A549 (cell line): Measurements from ENCODE around the gene FAM227A. TPM values are rescaled to one million over a fixed set of nuclear protein-coding genes. Genes with fewer than 3 reads are reported as not detected.

Experiments
- ATAC-seq, 2 experiments: fragments of 200-7000 bp in 1 of 2; fragments of >200 bp in 1 of 2; cut with Nextera tagmentation in 1 of 2; cut with Tn5 transposase in 1 of 2; 3 replicates each; pipeline versions ENCODE4 v1.8.0 to v1.9.1; 2018 to 2020; ENCODE audit warnings: mild to moderate bottlenecking in 1 of 2, moderate library complexity in 1 of 2
- CTCF ChIA-PET: fragments of 300-600 bp; sonication (Branson Sonifier 250); formaldehyde crosslinking; extraction: SDS; loops from one replicate; lab custom pipeline; 2021; ENCODE audit warnings: antibody characterized with exemption, inconsistent platforms; lab: Yijun Ruan, JAX
- POLR2A ChIA-PET: fragments of 350-600 bp; formaldehyde crosslinking; extraction: SDS; loops from one replicate; lab custom pipeline; 2021; ENCODE audit warnings: antibody characterized with exemption, inconsistent platforms; lab: Yijun Ruan, JAX
- DNase-seq, 2 experiments: peaks; one replicate each; pipeline versions ENCODE4 v3.0.0 to v3.0.0-alpha.2; 2011 to 2016; ENCODE audit warnings: low read depth in 1 of 2, low spot score in 1 of 2
- FAIRE-seq: peaks from 2 replicates; lab custom pipeline; 2011; peaks lifted over from hg19 to GRCh38; lab: Jason Lieb, UNC
- H3K27ac ChIP-seq, 2 experiments: fragments of >200 bp; sonication (Bioruptor Twin); formaldehyde crosslinking; 3 replicates each; pipeline ENCODE4 v1.5.1; 2016 to 2017
- H3K4me1 ChIP-seq: fragments of >200 bp; sonication (Bioruptor Twin); formaldehyde crosslinking; 3 replicates; pipeline ENCODE4 v1.6.1; 2016
- H3K4me2 ChIP-seq: fragments of >200 bp; sonication (Bioruptor Twin); formaldehyde crosslinking; 3 replicates; pipeline ENCODE4 v1.6.1; 2016
- H3K4me3 ChIP-seq: fragments of >200 bp; sonication (Bioruptor Twin); formaldehyde crosslinking; 3 replicates; pipeline ENCODE4 v1.5.1; 2016
- H3K9me3 ChIP-seq: fragments of >200 bp; sonication (Bioruptor Twin); formaldehyde crosslinking; 3 replicates; pipeline ENCODE4 v1.6.1; 2016
- ATOH8 ChIP-seq: fragments of 250-450 bp; sonication (Bioruptor Pico); IDR thresholded peaks from 2 replicates; pipeline ENCODE4 v1.5.0; 2020; ENCODE audit warnings: low read depth, mild to moderate bottlenecking, moderate library complexity
- BHLHE40 ChIP-seq: IDR thresholded peaks from 2 replicates; pipeline ENCODE4 v1.6.1; 2012; ENCODE audit warnings: low read depth, low read length, inconsistent platforms
- CHD2 ChIP-seq: fragments of 150-350 bp; IDR thresholded peaks from 2 replicates; pipeline ENCODE4 v1.6.1; 2014; ENCODE audit warnings: low read length; ENCODE audit not compliant: partially characterized antibody
- E2F6 ChIP-seq: IDR thresholded peaks from 2 replicates; pipeline ENCODE4 v1.6.1; 2012; ENCODE audit warnings: low read depth, borderline replicate concordance
- EP300 ChIP-seq, 2 experiments: fragments of >200 bp; sonication (Bioruptor Twin); formaldehyde crosslinking; IDR thresholded peaks; 2 replicates in 1 of 2; 3 replicates in 1 of 2; pipeline ENCODE4 v1.6.1; 2016 to 2017
- HOXA7 ChIP-seq: fragments of 250-450 bp; sonication (Bioruptor Pico); IDR thresholded peaks from 2 replicates; pipeline ENCODE4 v1.5.0; 2020; ENCODE audit warnings: mild to moderate bottlenecking, moderate library complexity
- JUN ChIP-seq, 2 experiments: fragments of >200 bp; sonication (Bioruptor Twin); formaldehyde crosslinking; IDR thresholded peaks; 2 replicates in 1 of 2; 3 replicates in 1 of 2; pipeline ENCODE4 v1.6.1; 2016 to 2017
- JUNB ChIP-seq: fragments of >200 bp; sonication (Bioruptor Twin); formaldehyde crosslinking; IDR thresholded peaks from 2 replicates; pipeline ENCODE4 v1.6.1; 2016
- MAZ ChIP-seq: fragments of 150-350 bp; IDR thresholded peaks from 2 replicates; pipeline ENCODE4 v1.6.1; 2014; ENCODE audit warnings: antibody characterized with exemption, low read depth, low read length, borderline replicate concordance
- NR3C1 ChIP-seq: fragments of >200 bp; sonication (Bioruptor Twin); formaldehyde crosslinking; IDR thresholded peaks from 3 replicates; pipeline ENCODE4 v1.6.1; 2017
- PBX3 ChIP-seq: IDR thresholded peaks from 2 replicates; pipeline ENCODE4 v1.6.1; 2012
- POLR2AphosphoS2 ChIP-seq: conservative IDR thresholded peaks from 2 replicates; pipeline ENCODE4 v1.6.1; 2012; ENCODE audit warnings: low read length, improper control_type of control experiment, inconsistent platforms
- RARB ChIP-seq: fragments of 250-450 bp; sonication (Bioruptor Pico); IDR thresholded peaks from 2 replicates; pipeline ENCODE4 v1.8.0; 2021; ENCODE audit warnings: mild to moderate bottlenecking, moderate library complexity
- RCOR1 ChIP-seq: fragments of 150-350 bp; IDR thresholded peaks from 2 replicates; pipeline ENCODE4 v1.6.1; 2014; ENCODE audit warnings: antibody characterized with exemption, low read length, low read depth
- TP53 ChIP-seq: fragments of 250-450 bp; sonication (Bioruptor Pico); IDR thresholded peaks from 2 replicates; pipeline ENCODE4 v1.5.0; 2021; ENCODE audit warnings: mild to moderate bottlenecking, moderate library complexity
- ZC3H11A ChIP-seq: fragments of 450-650 bp; IDR thresholded peaks from 2 replicates; pipeline ENCODE4 v1.6.1; 2014; ENCODE audit warnings: antibody characterized with exemption, mild to moderate bottlenecking
- ZFP36 ChIP-seq: fragments of 450-650 bp; IDR thresholded peaks from 2 replicates; pipeline ENCODE4 v1.6.1; 2014; ENCODE audit warnings: borderline replicate concordance; ENCODE audit not compliant: partially characterized antibody
- ZSCAN20 ChIP-seq: fragments of 250-450 bp; sonication (Bioruptor Pico); IDR thresholded peaks from 2 replicates; pipeline ENCODE4 v1.8.0; 2022; ENCODE audit warnings: mild to moderate bottlenecking, moderate library complexity
- WGBS: methylation state at CpG from one replicate; pipeline ENCODE4 v1.1.6; 2017; ENCODE audit errors: missing lambda C conversion rate; 5-methylcytosine and 5-hydroxymethylcytosine counted together
- polyA plus RNA-seq, 4 experiments: library from polyadenylated mRNA; depleted of rRNA in 3 of 4; stranded (reverse); fragments of >200 nt; fragmentation: RNase III in 1 of 4; extraction: RNeasy Plus Mini Kit Qiagen cat#74134 plus additional on column Dnase treatment in 1 of 4; gene quantifications; 2 replicates in 3 of 4; 3 replicates in 1 of 4; pipeline ENCODE4 v1.2.3, GENCODE V29; 2011 to 2017

The FAM227A gene
- polyA plus RNA-seq, 2 of the 4 experiments (the other 2 are of a cell fraction): 1.4 to 3.5 TPM

- DNase-seq: no peak
- POLR2A ChIA-PET: no interaction called here
- TF ChIP-seq ATOH8 (CRISPR knock-in tag): no peak
- no peak for TF ChIP-seq NR3C1
- TF ChIP-seq POLR2AphosphoS2: no peak
- no peak for TF ChIP-seq MAZ
- no peak for TF ChIP-seq PBX3
- TF ChIP-seq ZSCAN20 (CRISPR knock-in tag): no peak
- no peak for TF ChIP-seq RCOR1
- TF ChIP-seq ZC3H11A: no peak
- no peak for TF ChIP-seq E2F6
- TF ChIP-seq BHLHE40: no peak
- 0 out of 6 replicates have a peak, but pooled peaks of 1 of the 2 experiments have one; percentile 19 for ATAC-seq
- CTCF ChIA-PET: interaction anchor here (0.6 to 1.4 kb wide), 4 partner anchors 9 to 622 kb away, joined by 3 to 5 read pairs (median 3); no protein-coding TSS in a partner anchor
- no peak overlapping the region for H3K4me3 ChIP-seq
- H3K27ac ChIP-seq: no peak overlapping the region
- no peak overlapping the region for H3K4me2 ChIP-seq
- no peaks in the 10 kb centered on the region for H3K4me1 ChIP-seq
- H3K9me3 ChIP-seq: no peaks in the 10 kb centered on the region
- no peak for FAIRE-seq
- WGBS: 90% methylated on average over 5 of the region's 5 CpGs
These were observed 18.7 kb upstream of the FAM227A start for GRCh38 chr22:38674888-38675287.

- DNase-seq: peak in 1 of 2 experiments; percentile 3
- Histone ChIP-seq H3K27ac (peak overlapping the region; percentile 98), H3K4me1 (peaks cover 7% of the 10 kb centered on the region; the same call in 2 of the 3 replicates), H3K4me3 (peak overlapping the region; percentile 84), H3K9me3 (no peaks in the 10 kb centered on the region), H3K4me2 (peak overlapping the region; percentile 84)
- no peak for FAIRE-seq
- POLR2A ChIA-PET: no interaction called here
- ATAC-seq: peak in 1 of 2 experiments; percentile 4; a peak in 2 of 6 replicates
- WGBS: 22% methylated on average over 16 of the region's 16 CpGs
- CTCF ChIA-PET: interaction anchor here (0.6 kb wide), 1 partner anchor 8 kb away, joined by 3 read pairs; no protein-coding TSS in a partner anchor
- no peak for TF ChIP-seq ATOH8 (CRISPR knock-in tag)
- 0 out of 5 replicates have a peak, but pooled peaks of 1 of the 2 experiments have one; percentile 4 for TF ChIP-seq JUN (IDR thresholded peaks at IDR 0.05)
- no peak for TF ChIP-seq NR3C1
These were observed 1.1 kb upstream of the FAM227A start for GRCh38 chr22:38657045-38657909.

- no peaks in the 10 kb centered on the region for H3K9me3 ChIP-seq
- ATAC-seq (peak in 1 of 2 experiments; percentile 60; a peak in 5 of 6 replicates), DNase-seq (peak in 1 of 2 experiments; percentile 30), FAIRE-seq (no peak)
- ChIA-PET CTCF (no interaction called here), POLR2A (no interaction called here)
- TF ChIP-seq ZFP36 (no peak), RARB (CRISPR knock-in tag) (no peak), EP300 (IDR thresholded peaks at IDR 0.05) (no peak), JUNB (no peak), CHD2 (no peak), TP53 (CRISPR knock-in tag) (no peak), HOXA7 (no peak)
- 0% methylated on average over 1 of the region's 22 CpGs for WGBS
- peak overlapping the region; percentile 84 for H3K4me3 ChIP-seq
- H3K4me2 ChIP-seq: peak overlapping the region; percentile 84
- H3K27ac ChIP-seq: peak overlapping the region; percentile 98
- peaks cover 7% of the 10 kb centered on the region; the same call in 2 of the 3 replicates for H3K4me1 ChIP-seq
These were observed 505 bp downstream of the FAM227A start for GRCh38 chr22:38655519-38656255.
